Measurements from ENCODE around the gene RAB3GAP2. TPM values are rescaled to one million over a fixed set of nuclear protein-coding genes. Genes with fewer than 3 reads are reported as not detected.
"Not testable (repeated sequence)": the region's sequence is repeated elsewhere in the genome, so short reads cannot be mapped to it uniquely, and the experiment has no call there.

RAB3GAP2 gene
- total and polyA plus RNA-seq, 2 donors, result 9.8 to 50.1 TPM

DNA sequence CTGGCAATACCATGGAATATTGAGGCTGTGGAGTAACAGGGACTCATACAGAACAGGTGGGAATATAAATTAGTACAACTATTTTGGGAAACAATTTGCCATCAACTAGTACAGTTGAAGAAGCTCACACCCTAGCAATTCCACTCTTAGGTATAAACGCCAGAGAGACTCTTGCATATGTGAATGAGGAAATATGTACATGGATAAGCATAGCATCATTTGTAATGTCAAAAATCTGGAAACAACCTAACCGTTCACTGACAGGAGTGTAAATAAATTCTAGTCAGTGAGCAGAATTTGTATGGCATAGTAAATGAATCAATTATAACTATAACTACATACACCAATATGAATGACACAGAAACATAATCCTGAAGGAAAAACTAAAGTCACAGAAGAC is 83.7 kb downstream of the RAB3GAP2 start:
- no peak for DNase-seq (ENCODE audit: extremely low spot score)
- no peak overlapping the region for H3K27ac ChIP-seq (ENCODE audit: low read depth)
- H3K4me1 ChIP-seq (ENCODE audit: insufficient read depth), result no peaks in the 10 kb centered on the region
- H3K36me3 ChIP-seq (ENCODE audit: insufficient read depth), result peaks cover 7% of the 10 kb centered on the region
- 92% methylated on average over 2 of the region's 2 CpGs for whole genome bisulfite sequencing
- no peak overlapping the region for H3K4me3 ChIP-seq (ENCODE audit: low read depth, low read length)

DNA sequence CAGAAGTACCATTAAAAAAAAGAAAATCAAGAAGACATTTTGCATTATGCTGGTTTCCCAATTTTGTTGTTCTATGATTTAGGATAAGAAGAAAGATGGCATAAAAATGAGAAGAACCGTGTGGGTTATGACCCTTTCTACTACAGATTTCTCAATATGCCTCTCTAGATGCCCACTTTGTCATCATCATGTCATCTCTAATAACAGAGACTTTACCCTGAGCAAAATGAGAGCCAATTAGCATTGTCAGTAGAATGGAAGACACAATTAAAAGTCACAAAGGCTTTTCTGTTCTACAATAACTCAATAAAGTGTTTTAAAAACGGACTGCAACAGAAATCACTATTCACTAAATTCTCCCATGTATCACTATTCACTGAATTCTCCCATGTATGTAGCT is 85.5 kb downstream of the RAB3GAP2 start:
- Histone ChIP-seq H3K4me3 (ENCODE audit: low read depth, low read length) (no peak overlapping the region), H3K36me3 (ENCODE audit: insufficient read depth) (peaks cover 7% of the 10 kb centered on the region), H3K4me1 (ENCODE audit: insufficient read depth) (no peaks in the 10 kb centered on the region), H3K27ac (ENCODE audit: low read depth) (no peak overlapping the region)
- WGBS, result 95% methylated on average over 2 of the region's 2 CpGs
- no peak for DNase-seq (ENCODE audit: extremely low spot score)

DNA sequence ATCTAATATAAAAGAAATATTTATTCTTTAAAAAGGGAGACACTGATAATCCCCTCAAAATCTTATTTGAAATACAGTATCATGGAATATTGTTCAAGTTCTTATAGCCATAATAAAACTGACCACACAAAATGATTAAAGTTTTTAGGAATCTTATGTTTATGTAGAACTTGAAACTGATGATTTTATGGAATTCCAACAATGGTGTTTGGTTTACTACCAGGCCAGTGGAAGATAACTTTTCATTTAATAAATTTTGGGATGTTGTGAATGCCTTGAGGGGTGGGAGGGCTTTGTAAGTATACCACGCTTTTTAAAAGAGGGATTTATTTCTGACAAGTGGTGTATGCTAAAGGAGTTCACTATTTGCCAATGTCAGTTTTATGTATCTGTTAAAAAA is 87.7 kb downstream of the RAB3GAP2 start:
- H3K4me3 ChIP-seq (ENCODE audit: low read depth, low read length), result no peak overlapping the region
- no peak for DNase-seq (ENCODE audit: extremely low spot score)
- H3K36me3 ChIP-seq (ENCODE audit: insufficient read depth), result peaks cover 8% of the 10 kb centered on the region
- 44% methylated on average over 1 of the region's 1 CpG for WGBS
- H3K4me1 ChIP-seq (ENCODE audit: insufficient read depth), result no peaks in the 10 kb centered on the region
- H3K27ac ChIP-seq (ENCODE audit: low read depth), result no peak overlapping the region

DNA sequence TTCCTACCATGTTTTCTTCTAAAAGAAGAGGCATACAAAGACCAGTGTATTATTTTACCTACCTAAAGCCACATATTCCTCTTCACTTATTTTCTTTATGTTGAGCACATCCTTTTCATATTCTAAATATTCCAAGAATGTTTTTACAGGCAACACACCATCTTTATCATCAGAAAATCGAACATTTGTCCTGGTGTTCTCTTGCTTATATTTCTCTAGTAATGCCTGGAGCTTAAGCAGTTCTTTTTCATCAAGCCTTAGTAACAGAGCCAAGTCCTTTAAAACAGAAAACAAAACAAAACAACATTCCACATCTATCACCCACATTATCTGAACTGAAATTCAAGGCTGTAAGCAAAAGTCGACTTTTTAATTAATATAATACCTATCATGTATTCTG is 89.6 kb downstream of the RAB3GAP2 start:
- peaks cover 6% of the 10 kb centered on the region for H3K36me3 ChIP-seq (ENCODE audit: insufficient read depth)
- H3K4me3 ChIP-seq (ENCODE audit: low read depth, low read length), result no peak overlapping the region
- whole genome bisulfite sequencing, result 53% methylated on average over 2 of the region's 2 CpGs
- DNase-seq (ENCODE audit: extremely low spot score), result no peak
- H3K27ac ChIP-seq (ENCODE audit: low read depth), result no peak overlapping the region
- H3K4me1 ChIP-seq (ENCODE audit: insufficient read depth), result no peaks in the 10 kb centered on the region

DNA sequence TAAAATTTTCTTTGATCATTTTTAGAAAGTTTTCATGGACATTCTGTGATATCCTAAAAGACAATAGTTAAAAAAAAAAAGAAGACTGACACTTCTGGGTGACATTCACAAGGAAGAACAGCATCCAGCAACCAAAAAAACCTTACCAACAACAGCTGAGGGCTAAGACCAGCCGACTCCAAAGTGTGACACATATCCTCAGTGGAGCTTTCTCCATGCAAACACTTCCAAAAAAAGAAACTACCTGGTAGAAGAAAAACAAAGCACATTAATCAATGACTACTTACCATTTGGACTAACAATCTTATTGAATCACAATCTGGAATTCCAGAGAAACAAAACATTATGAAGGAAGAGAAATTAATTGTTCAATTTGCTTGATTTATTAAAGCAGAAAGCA is 90.1 kb downstream of the RAB3GAP2 start:
- 76% methylated on average over 1 of the region's 1 CpG for WGBS
- Histone ChIP-seq H3K4me3 (ENCODE audit: low read depth, low read length) (no peak overlapping the region), H3K27ac (ENCODE audit: low read depth) (no peak overlapping the region), H3K4me1 (ENCODE audit: insufficient read depth) (no peaks in the 10 kb centered on the region), H3K36me3 (ENCODE audit: insufficient read depth) (peaks cover 2% of the 10 kb centered on the region)
- DNase-seq (ENCODE audit: extremely low spot score), result no peak

DNA sequence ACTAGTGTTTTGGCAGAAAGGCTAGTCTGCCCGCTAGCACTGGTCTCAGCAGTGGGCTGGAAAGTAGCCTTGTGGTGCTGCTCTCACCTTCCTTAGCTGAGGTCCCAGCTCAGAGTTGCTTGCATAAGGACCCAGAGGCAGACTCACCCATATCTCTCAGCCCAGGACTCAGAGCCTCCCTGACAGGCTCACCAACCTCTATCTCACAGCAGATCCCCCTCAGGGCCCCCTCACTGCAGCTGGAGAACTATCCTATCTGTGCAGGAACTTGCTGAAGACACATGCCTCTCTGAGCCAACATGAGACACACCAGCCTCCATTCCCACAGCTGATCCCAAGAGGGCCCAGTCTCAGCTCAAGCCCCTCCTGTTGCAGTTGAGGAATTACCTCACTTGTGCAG is 95.7 kb downstream of the RAB3GAP2 start:
- 100% methylated on average over 1 of the region's 1 CpG for WGBS
- Histone ChIP-seq H3K4me3 (ENCODE audit: low read depth, low read length) (no peak overlapping the region), H3K36me3 (ENCODE audit: insufficient read depth) (peaks cover 2% of the 10 kb centered on the region), H3K27ac (ENCODE audit: low read depth) (no peak overlapping the region), H3K4me1 (ENCODE audit: insufficient read depth) (no peaks in the 10 kb centered on the region)
- DNase-seq (ENCODE audit: extremely low spot score), result no peak

DNA sequence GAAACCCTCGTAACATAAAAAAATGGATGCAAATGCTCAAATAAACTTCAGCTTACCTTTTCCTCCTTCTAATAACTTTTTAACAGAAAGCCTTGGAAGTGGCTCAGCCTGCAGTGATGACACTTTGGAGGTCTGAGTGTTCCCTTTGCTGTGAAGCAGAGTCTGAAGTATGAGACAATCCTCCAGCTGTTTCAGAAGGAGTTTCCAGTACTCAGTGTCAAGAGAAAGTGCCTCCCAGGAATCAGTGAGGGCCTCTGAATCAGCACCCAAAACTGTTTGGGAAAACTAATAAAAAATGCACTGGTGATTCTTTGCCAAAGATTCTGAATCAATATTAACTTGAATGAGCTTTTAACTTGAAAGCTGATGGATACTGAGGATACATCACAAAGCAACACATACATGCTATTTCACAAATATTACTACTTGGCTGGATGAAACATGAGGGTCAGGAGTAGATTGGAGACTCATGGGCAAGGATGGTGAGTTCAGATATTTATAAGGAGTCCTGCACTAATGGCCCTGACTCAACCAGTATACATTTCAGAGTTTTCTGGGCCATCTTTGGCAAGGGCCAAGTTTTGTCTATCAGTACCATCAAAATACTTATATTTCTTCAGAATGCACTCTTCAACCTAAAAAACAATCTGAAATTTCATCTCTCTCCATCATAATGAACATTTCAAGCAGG is 101.3 kb downstream of the RAB3GAP2 start:
- no peak overlapping the region for H3K27ac ChIP-seq (ENCODE audit: low read depth)
- no peaks in the 10 kb centered on the region for H3K4me1 ChIP-seq (ENCODE audit: insufficient read depth)
- peaks cover 4% of the 10 kb centered on the region for H3K36me3 ChIP-seq (ENCODE audit: insufficient read depth)
- no peak overlapping the region for H3K4me3 ChIP-seq (ENCODE audit: low read depth, low read length)
- 91% methylated on average over 1 of the region's 1 CpG for WGBS
- no peak for DNase-seq (ENCODE audit: extremely low spot score)

DNA sequence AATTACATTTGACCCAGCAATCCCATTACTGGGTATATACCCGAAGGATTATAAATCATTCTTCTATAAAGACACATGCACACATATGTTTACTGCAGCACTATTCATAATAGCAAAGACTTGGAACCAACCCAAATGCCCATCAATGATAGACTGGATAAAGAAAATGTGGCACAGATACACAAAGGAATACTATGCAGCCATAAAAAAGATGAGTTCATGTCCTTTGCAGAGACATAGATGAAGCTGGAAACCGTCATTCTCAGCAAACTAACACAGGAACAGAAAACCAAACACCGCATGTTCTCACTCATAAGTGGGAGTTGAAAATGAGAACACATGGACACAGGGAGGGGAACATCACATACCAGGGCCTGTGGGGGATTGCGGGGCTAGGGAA is 102.4 kb downstream of the RAB3GAP2 start:
- DNase-seq (ENCODE audit: extremely low spot score); H3K36me3 ChIP-seq (ENCODE audit: insufficient read depth); H3K4me3 ChIP-seq (ENCODE audit: low read depth, low read length); H3K27ac ChIP-seq (ENCODE audit: low read depth); H3K4me1 ChIP-seq (ENCODE audit: insufficient read depth): not testable (repeated sequence)
- WGBS, result 97% methylated on average over 4 of the region's 4 CpGs

DNA sequence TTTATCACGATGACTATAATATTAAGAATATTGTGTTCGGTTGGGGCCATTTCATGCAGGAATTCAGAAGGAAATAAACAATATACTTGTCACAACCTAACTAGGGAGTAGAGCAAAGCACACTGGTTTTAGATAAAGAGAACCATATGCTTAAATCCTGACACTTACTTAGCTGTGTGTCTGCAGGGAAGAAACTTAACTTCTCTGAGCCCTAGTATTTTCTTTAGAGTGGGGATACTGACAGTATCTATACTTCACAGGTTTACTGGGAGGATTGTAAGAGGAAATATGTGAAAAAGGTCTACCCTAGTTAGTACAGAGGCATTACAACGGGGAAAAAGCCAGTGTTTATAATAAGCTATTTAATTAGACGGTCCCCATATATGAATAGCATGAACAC is 105.4 kb downstream of the RAB3GAP2 start:
- no peak overlapping the region for H3K4me3 ChIP-seq (ENCODE audit: low read depth, low read length)
- no peak overlapping the region for H3K27ac ChIP-seq (ENCODE audit: low read depth)
- WGBS, result 95% methylated on average over 4 of the region's 4 CpGs
- no peaks in the 10 kb centered on the region for H3K4me1 ChIP-seq (ENCODE audit: insufficient read depth)
- H3K36me3 ChIP-seq (ENCODE audit: insufficient read depth), result peaks cover 4% of the 10 kb centered on the region
- no peak for DNase-seq (ENCODE audit: extremely low spot score)

DNA sequence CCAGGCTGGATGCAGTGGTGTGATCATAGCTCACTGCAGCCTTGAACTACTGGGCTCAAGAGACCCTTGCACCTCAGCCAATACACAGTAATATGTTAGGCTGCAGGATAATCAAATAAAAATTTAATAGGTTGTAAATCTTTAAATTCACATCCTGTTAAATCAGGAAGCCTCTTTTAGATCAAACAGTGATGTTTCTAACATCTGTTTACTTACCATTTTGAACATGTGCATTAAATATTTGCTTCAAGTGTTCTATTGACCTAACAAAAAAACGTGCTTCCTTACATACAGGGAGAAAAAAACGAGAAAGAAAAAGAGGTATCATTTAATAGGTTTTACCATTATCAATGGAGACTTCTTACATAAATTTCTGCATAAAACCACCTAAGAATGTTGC is 107.7 kb downstream of the RAB3GAP2 start:
- Histone ChIP-seq H3K4me1 (ENCODE audit: insufficient read depth) (peaks cover 3% of the 10 kb centered on the region), H3K4me3 (ENCODE audit: low read depth, low read length) (no peak overlapping the region), H3K27ac (ENCODE audit: low read depth) (no peak overlapping the region), H3K36me3 (ENCODE audit: insufficient read depth) (no peaks in the 10 kb centered on the region)
- no peak for DNase-seq (ENCODE audit: extremely low spot score)
- 45% methylated on average over 2 of the region's 2 CpGs for WGBS

DNA sequence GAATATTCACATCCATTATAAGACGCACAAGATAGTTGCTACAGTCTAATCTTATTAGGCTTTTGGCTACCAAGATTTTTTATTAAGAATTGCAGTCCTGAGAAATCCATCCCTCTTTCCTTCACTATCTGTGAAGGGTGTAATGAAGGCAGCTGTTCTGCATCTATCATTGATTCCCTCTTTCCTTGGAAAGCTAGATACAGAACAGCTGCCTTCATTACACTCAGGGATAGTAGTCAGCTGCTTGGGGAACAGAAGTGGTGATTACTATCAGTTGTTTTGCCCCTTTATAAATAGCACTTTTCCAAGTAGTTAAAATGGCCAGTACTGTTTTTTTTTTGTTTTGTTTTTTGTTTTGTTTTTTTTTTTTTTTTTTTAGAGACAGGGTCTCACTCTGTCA is 108.1 kb downstream of the RAB3GAP2 start:
- Histone ChIP-seq H3K4me1 (ENCODE audit: insufficient read depth) (peaks cover 3% of the 10 kb centered on the region), H3K4me3 (ENCODE audit: low read depth, low read length) (no peak overlapping the region), H3K27ac (ENCODE audit: low read depth) (no peak overlapping the region), H3K36me3 (ENCODE audit: insufficient read depth) (no peaks in the 10 kb centered on the region)
- DNase-seq (ENCODE audit: extremely low spot score), result no peak
- WGBS, result 80% methylated on average over 1 of the region's 1 CpG

DNA sequence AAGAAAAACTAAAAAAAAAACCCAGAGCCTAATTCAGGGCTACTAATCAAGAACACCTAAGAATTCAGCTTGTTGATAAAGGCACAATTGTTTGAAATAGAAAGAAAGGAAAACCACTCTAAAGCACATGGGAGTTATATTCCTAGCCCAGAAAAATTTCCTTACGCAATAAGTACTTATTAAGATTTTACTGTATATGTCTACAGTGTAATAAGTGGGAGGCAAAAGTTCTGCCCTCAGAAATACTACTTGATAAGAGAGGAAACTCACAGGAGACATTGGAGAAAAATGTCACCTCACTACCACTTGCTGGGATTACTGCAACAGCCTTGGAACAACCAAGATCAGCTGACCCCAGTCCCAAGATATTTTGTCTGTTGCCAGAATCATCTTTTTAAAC is 112.2 kb downstream of the RAB3GAP2 start:
- DNase-seq (ENCODE audit: extremely low spot score), result no peak
- Histone ChIP-seq H3K36me3 (ENCODE audit: insufficient read depth) (no peaks in the 10 kb centered on the region), H3K4me1 (ENCODE audit: insufficient read depth) (peaks cover 3% of the 10 kb centered on the region), H3K4me3 (ENCODE audit: low read depth, low read length) (no peak overlapping the region), H3K27ac (ENCODE audit: low read depth) (no peak overlapping the region)
- 97% methylated on average over 1 of the region's 1 CpG for WGBS

DNA sequence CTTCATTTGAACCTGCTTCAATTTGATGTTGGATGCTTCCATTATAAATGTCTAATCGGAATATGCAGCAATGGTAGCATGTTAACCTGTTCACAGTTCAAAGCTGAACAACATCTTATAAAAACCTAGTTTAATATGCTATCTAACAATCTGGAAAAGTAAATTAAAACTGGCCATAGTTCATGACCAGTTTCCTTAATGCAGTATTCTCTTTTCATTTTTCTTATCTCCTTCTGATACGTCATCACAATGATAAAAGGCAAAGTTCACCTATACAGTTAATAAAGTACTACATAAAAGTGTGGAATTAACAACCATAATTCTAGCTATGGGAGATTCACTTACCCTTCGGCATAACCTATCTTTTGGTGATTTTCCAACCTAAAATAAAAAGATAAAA is 113.2 kb downstream of the RAB3GAP2 start:
- DNase-seq (ENCODE audit: extremely low spot score), result no peak
- Histone ChIP-seq H3K4me1 (ENCODE audit: insufficient read depth) (peaks cover 3% of the 10 kb centered on the region), H3K4me3 (ENCODE audit: low read depth, low read length) (no peak overlapping the region)

DNA sequence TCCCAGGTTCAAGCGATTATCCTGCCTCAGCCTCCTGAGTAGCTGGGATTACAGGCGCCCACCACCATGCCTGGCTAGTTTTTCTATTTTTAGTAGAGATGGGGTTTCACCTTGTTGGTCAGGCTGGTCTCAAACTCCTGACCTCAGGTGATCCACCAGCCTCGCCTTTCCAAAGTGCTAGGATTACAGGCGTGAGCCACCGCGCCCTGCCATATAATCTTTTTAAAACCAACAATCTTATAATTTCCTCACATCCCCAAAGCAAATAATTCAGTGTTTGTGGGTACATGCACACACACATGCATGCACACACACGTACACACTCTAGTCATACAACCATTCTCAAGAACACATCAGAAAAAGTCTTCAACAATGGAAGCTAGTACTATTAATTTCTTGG is 113.7 kb downstream of the RAB3GAP2 start:
- 96% methylated on average over 7 of the region's 7 CpGs for WGBS

More for the DNA sequence above, 113.2 kb downstream of the RAB3GAP2 start:
- H3K36me3 ChIP-seq (ENCODE audit: insufficient read depth), result no peaks in the 10 kb centered on the region
- 93% methylated on average over 3 of the region's 3 CpGs for WGBS
- H3K27ac ChIP-seq (ENCODE audit: low read depth), result no peak overlapping the region

DNA sequence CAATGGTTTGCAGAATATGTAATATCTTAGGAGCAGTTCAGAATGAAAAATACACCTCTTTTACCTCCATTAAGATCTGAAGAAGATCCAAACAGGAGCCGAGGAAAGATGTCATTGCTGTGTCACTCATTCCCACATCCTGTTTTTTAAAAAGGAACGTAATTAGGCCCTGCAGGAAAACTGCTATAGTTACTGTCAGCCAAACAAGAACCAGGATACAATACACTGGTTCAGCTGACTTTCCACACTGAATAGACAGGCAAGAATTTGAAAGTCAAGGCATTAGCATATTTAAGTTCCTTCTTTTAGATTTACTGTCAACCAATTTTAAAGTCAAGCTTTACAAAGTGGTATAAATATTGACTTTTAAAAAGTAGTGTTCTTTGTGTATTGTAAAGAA is 114.5 kb downstream of the RAB3GAP2 start:
- 83% methylated on average over 2 of the region's 2 CpGs for WGBS
- H3K4me3 ChIP-seq (ENCODE audit: low read depth, low read length), result no peak overlapping the region
- no peak for DNase-seq (ENCODE audit: extremely low spot score)
- H3K27ac ChIP-seq (ENCODE audit: low read depth), result no peak overlapping the region
- H3K36me3 ChIP-seq (ENCODE audit: insufficient read depth), result no peaks in the 10 kb centered on the region
- peaks cover 3% of the 10 kb centered on the region for H3K4me1 ChIP-seq (ENCODE audit: insufficient read depth)

More for the DNA sequence above, 113.7 kb downstream of the RAB3GAP2 start:
- H3K4me1 ChIP-seq (ENCODE audit: insufficient read depth); H3K36me3 ChIP-seq (ENCODE audit: insufficient read depth); DNase-seq (ENCODE audit: extremely low spot score); H3K27ac ChIP-seq (ENCODE audit: low read depth); H3K4me3 ChIP-seq (ENCODE audit: low read depth, low read length): not testable (repeated sequence)
